ENCODE data around the gene MRPS23. TPM values are rescaled to one million over a fixed set of nuclear protein-coding genes. Genes with fewer than 3 reads are reported as not detected.

The MRPS23 gene
- total RNA-seq, 1 donor, result 19.9 TPM

- Histone ChIP-seq H3K4me1 (ENCODE audit: insufficient read depth, low read length) (peaks cover 42% of the 10 kb centered on the region), H2AFZ (ENCODE audit: low read length) (no peak overlapping the region), H3K36me3 (ENCODE audit: insufficient read depth, low read length) (no peaks in the 10 kb centered on the region), H3K27ac (ENCODE audit: low read depth, low read length) (no peak overlapping the region), H3K4me2 (ENCODE audit: insufficient read depth, low read length) (no peak overlapping the region), H3K9me3 (ENCODE audit: low read depth, low read length) (no peaks in the 10 kb centered on the region), H4K20me1 (ENCODE audit: insufficient read depth, low read length) (no peaks in the 10 kb centered on the region), H3K79me2 (ENCODE audit: insufficient read depth, low read length) (peaks cover 64% of the 10 kb centered on the region), H3K4me3 (ENCODE audit: insufficient read depth, low read length) (no peak overlapping the region), H3K27me3 (ENCODE audit: insufficient read depth, low read length) (no peaks in the 10 kb centered on the region)
- DNase-seq (ENCODE audit: insufficient read length, low spot score, missing footprints), result no peak
- no peak for TF ChIP-seq CTCF (IDR thresholded peaks at IDR 0.05; ENCODE audit: extremely low read depth, low read depth, low read length)
Measured at GRCh38 chr17:57895382-57896060, 45.7 kb upstream of the MRPS23 start.

GRCh38 chr17:57894848-57895247 lies 45.0 kb upstream of the MRPS23 start:
- Histone ChIP-seq H3K4me1 (ENCODE audit: insufficient read depth, low read length) (peaks cover 44% of the 10 kb centered on the region), H3K36me3 (ENCODE audit: insufficient read depth, low read length) (no peaks in the 10 kb centered on the region), H3K9me3 (ENCODE audit: low read depth, low read length) (no peaks in the 10 kb centered on the region), H3K27me3 (ENCODE audit: insufficient read depth, low read length) (no peaks in the 10 kb centered on the region), H3K4me3 (ENCODE audit: insufficient read depth, low read length) (no peak overlapping the region), H2AFZ (ENCODE audit: low read length) (no peak overlapping the region), H3K79me2 (ENCODE audit: insufficient read depth, low read length) (peaks cover 62% of the 10 kb centered on the region), H3K27ac (ENCODE audit: low read depth, low read length) (peak overlapping the region; percentile 27), H4K20me1 (ENCODE audit: insufficient read depth, low read length) (no peaks in the 10 kb centered on the region), H3K4me2 (ENCODE audit: insufficient read depth, low read length) (no peak overlapping the region)
- DNase-seq (ENCODE audit: insufficient read length, low spot score, missing footprints), result no peak
- no peak for TF ChIP-seq CTCF (IDR thresholded peaks at IDR 0.05; ENCODE audit: extremely low read depth, low read depth, low read length)

- H3K27ac ChIP-seq (ENCODE audit: low read depth, low read length), result peak overlapping the region; percentile 98
- peak overlapping the region; percentile 84 for H3K4me2 ChIP-seq (ENCODE audit: insufficient read depth, low read length)
- no peaks in the 10 kb centered on the region for H4K20me1 ChIP-seq (ENCODE audit: insufficient read depth, low read length)
- DNase-seq (ENCODE audit: insufficient read length, low spot score, missing footprints), result peak; percentile 98
- no peaks in the 10 kb centered on the region for H3K36me3 ChIP-seq (ENCODE audit: insufficient read depth, low read length)
- H2AFZ ChIP-seq (ENCODE audit: low read length), result peak overlapping the region; percentile 66
- peaks cover 54% of the 10 kb centered on the region for H3K79me2 ChIP-seq (ENCODE audit: insufficient read depth, low read length)
- no peaks in the 10 kb centered on the region for H3K27me3 ChIP-seq (ENCODE audit: insufficient read depth, low read length)
- peaks cover 50% of the 10 kb centered on the region for H3K4me1 ChIP-seq (ENCODE audit: insufficient read depth, low read length)
- TF ChIP-seq CTCF (IDR thresholded peaks at IDR 0.05; ENCODE audit: extremely low read depth, low read depth, low read length), result peak; percentile 3
- H3K4me3 ChIP-seq (ENCODE audit: insufficient read depth, low read length), result peak overlapping the region; percentile 58
- H3K9me3 ChIP-seq (ENCODE audit: low read depth, low read length), result no peaks in the 10 kb centered on the region
Measured at GRCh38 chr17:57892820-57893595, 43.2 kb upstream of the MRPS23 start.
